Liver (tissue), 9 donors: ENCODE results near the gene AKTIP. TPM values are rescaled to one million over a fixed set of nuclear protein-coding genes. Genes with fewer than 3 reads are reported as not detected.

Source experiments
- DNase-seq: peaks from one replicate; pipeline ENCODE4 v3.0.0-alpha.2; 2017; ENCODE audit warnings: low spot score
- H3K27ac ChIP-seq, 2 donors: one replicate each; pipeline ENCODE4 v1.7.0; 2013; ENCODE audit warnings: inconsistent platforms in 2 of 2, low read length in 2 of 2, control low read depth in 1 of 2, low read depth in 1 of 2, mild to moderate bottlenecking in 1 of 2
- H3K27me3 ChIP-seq, 4 donors: one replicate each; pipeline versions ENCODE4 v1.6.1 to v1.7.0; 2013; ENCODE audit warnings: low read length in 3 of 4, inconsistent platforms in 1 of 4, mild to moderate bottlenecking in 1 of 4, moderate library complexity in 1 of 4; ENCODE audit not compliant: control insufficient read depth in 4 of 4, insufficient read depth in 4 of 4
- H3K36me3 ChIP-seq, 4 donors: one replicate each; pipeline versions ENCODE4 v1.6.1 to v1.7.0; 2013; ENCODE audit warnings: low read length in 3 of 4, mild to moderate bottlenecking in 3 of 4, low read depth in 1 of 4, moderate library complexity in 1 of 4; ENCODE audit not compliant: control insufficient read depth in 4 of 4, insufficient read depth in 3 of 4
- H3K4me1 ChIP-seq, 4 donors: one replicate each; pipeline versions ENCODE4 v1.6.1 to v1.7.0; 2013; ENCODE audit warnings: low read length in 3 of 4, mild to moderate bottlenecking in 3 of 4, moderate library complexity in 1 of 4; ENCODE audit not compliant: control insufficient read depth in 4 of 4, insufficient read depth in 4 of 4
- H3K4me3 ChIP-seq, 3 donors: one replicate each; pipeline versions ENCODE4 v1.6.1 to v1.7.0; 2013; ENCODE audit warnings: low read length in 3 of 3, control low read depth in 1 of 3, low read depth in 1 of 3, mild to moderate bottlenecking in 1 of 3
- H3K9ac ChIP-seq, 2 donors: one replicate each; pipeline ENCODE4 v1.7.0; 2013; ENCODE audit warnings: low read length in 2 of 2, mild to moderate bottlenecking in 2 of 2, moderate library complexity in 2 of 2, control low read depth in 1 of 2, low read depth in 1 of 2
- H3K9me3 ChIP-seq, 4 donors: one replicate each; pipeline versions ENCODE4 v1.6.1 to v1.7.0; 2013; ENCODE audit warnings: low read length in 3 of 4; ENCODE audit not compliant: control insufficient read depth in 4 of 4
- CTCF ChIP-seq: fragments of 150-350 bp; IDR thresholded peaks from 2 replicates; pipeline ENCODE4 v1.5.1; 2017; ENCODE audit warnings: improper control_type of control experiment, low read depth, low read length; ENCODE audit not compliant: missing input control
- EGR1 ChIP-seq, 2 donors: IDR thresholded peaks; 2 replicates each; pipeline ENCODE4 v1.6.1; 2016 to 2018; ENCODE audit warnings: antibody characterized with exemption in 2 of 2, low read depth in 2 of 2
- FOXA2 ChIP-seq: IDR thresholded peaks from 2 replicates; pipeline ENCODE4 v1.6.1; 2016; ENCODE audit warnings: antibody characterized with exemption
- GABPA ChIP-seq, 2 donors: IDR thresholded peaks in 1 of 2; conservative IDR thresholded peaks in 1 of 2; 2 replicates each; pipeline ENCODE4 v1.6.1; 2016; ENCODE audit warnings: antibody characterized with exemption in 2 of 2, mild to moderate bottlenecking in 1 of 2, moderate library complexity in 1 of 2
- HNF4G ChIP-seq: IDR thresholded peaks from 2 replicates; pipeline ENCODE4 v1.6.1; 2016; ENCODE audit warnings: antibody characterized with exemption
- JUND ChIP-seq, 2 donors: IDR thresholded peaks; 2 replicates each; pipeline ENCODE4 v1.6.1; 2016; ENCODE audit warnings: antibody characterized with exemption in 2 of 2
- MAX ChIP-seq: IDR thresholded peaks from 2 replicates; pipeline ENCODE4 v1.6.1; 2016; ENCODE audit warnings: antibody characterized with exemption
- NR2F2 ChIP-seq: IDR thresholded peaks from 2 replicates; pipeline ENCODE4 v1.6.1; 2016; ENCODE audit warnings: antibody characterized with exemption
- RAD21 ChIP-seq, 2 donors: IDR thresholded peaks; 2 replicates each; pipeline ENCODE4 v1.6.1; 2016; ENCODE audit warnings: antibody characterized with exemption in 2 of 2, mild to moderate bottlenecking in 2 of 2
- RXRA ChIP-seq, 2 donors: IDR thresholded peaks; 2 replicates each; pipeline ENCODE4 v1.6.1; 2017 to 2018; ENCODE audit warnings: antibody characterized with exemption in 2 of 2, mild to moderate bottlenecking in 1 of 2
- SP1 ChIP-seq: IDR thresholded peaks from 2 replicates; pipeline ENCODE4 v1.6.1; 2018; ENCODE audit warnings: antibody characterized with exemption, mild to moderate bottlenecking
- ZBTB33 ChIP-seq: IDR thresholded peaks from 2 replicates; pipeline ENCODE4 v1.6.1; 2016; ENCODE audit warnings: antibody characterized with exemption
- WGBS: extraction: QIAGEN DNeasy Blood & Tissue Kit; methylation state at CpG from one replicate; pipeline ENCODE4 v1.1.7; 2013; 5-methylcytosine and 5-hydroxymethylcytosine counted together
- polyA plus RNA-seq, 2 donors: library from polyadenylated mRNA; stranded (reverse) in 1 of 2; unstranded in 1 of 2; fragments of 200-250 nt in 1 of 2; fragments of >200 nt in 1 of 2; fragmentation: Nextera tagmentation in 1 of 2; extraction: Ambion mirVana in 1 of 2; gene quantifications; one replicate each; pipeline versions ENCODE4 v1.2.1 to v1.2.3, GENCODE V29; 2013 to 2015
- total RNA-seq, 2 donors: library from RNA; depleted of rRNA; stranded (reverse); fragments of >200 nt; gene quantifications; one replicate each; pipeline ENCODE4 v1.2.3, GENCODE V29; 2014
- donor health status: healthy.
- donor health status: healthy.
- donor health status: healthy.
- donor health status: healthy.
- donor health status: healthy.

AKTIP gene
- total and polyA plus RNA-seq, 4 donors, result 7.5 to 47.1 (median 20.4) TPM

GRCh38 chr16:53546988-53547391, 44.0 kb upstream of the AKTIP start:
- Histone ChIP-seq H3K9me3 (no peaks in the 10 kb centered on the region), H3K27ac (no peak overlapping the region), H3K4me1 (peaks cover 0 to 3% (median 0%) of the 10 kb centered on the region in 4 donors), H3K9ac (no peak overlapping the region), H3K36me3 (no peaks in the 10 kb centered on the region), H3K4me3 (no peak overlapping the region), H3K27me3 (no peaks in the 10 kb centered on the region)
- WGBS, result 61% methylated on average over 4 of the region's 4 CpGs
- peak; percentile 32 for TF ChIP-seq CTCF
- TF ChIP-seq MAX, result no peak
- no peak for TF ChIP-seq EGR1 (IDR thresholded peaks at IDR 0.05; ENCODE audit: low read depth in 2 of 2)
- no peak for TF ChIP-seq JUND (IDR thresholded peaks at IDR 0.05)
- TF ChIP-seq RAD21 (IDR thresholded peaks at IDR 0.05), result peak; percentile 49 to 73
- DNase-seq, result no peak

- no peak overlapping the region for H3K4me3 ChIP-seq
- H3K9ac ChIP-seq, result no peak overlapping the region
- TF ChIP-seq RXRA (IDR thresholded peaks at IDR 0.05) (no peak), SP1 (no peak), NR2F2 (no peak)
- no peak for DNase-seq
- no peaks in the 10 kb centered on the region for H3K27me3 ChIP-seq
- WGBS, result 71% methylated on average over 9 of the region's 9 CpGs
- no peak overlapping the region for H3K27ac ChIP-seq
- H3K9me3 ChIP-seq, result no peaks in the 10 kb centered on the region
- H3K36me3 ChIP-seq, result no peaks in the 10 kb centered on the region
- peaks cover 0 to 3% (median 0%) of the 10 kb centered on the region in 4 donors for H3K4me1 ChIP-seq
Measured at GRCh38 chr16:53545433-53545832, 42.4 kb upstream of the AKTIP start.

GRCh38 chr16:53542283-53542682, 39.3 kb upstream of the AKTIP start:
- Histone ChIP-seq H3K9ac (no peak overlapping the region), H3K9me3 (no peaks in the 10 kb centered on the region), H3K4me3 (no peak overlapping the region), H3K27ac (no peak overlapping the region), H3K27me3 (no peaks in the 10 kb centered on the region), H3K4me1 (no peaks in the 10 kb centered on the region), H3K36me3 (no peaks in the 10 kb centered on the region)
- TF ChIP-seq SP1 (no peak), GABPA (IDR thresholded peaks at IDR 0.05 in 1 of 2, conservative IDR thresholded peaks at IDR 0.05 in 1 of 2) (no peak), FOXA2 (no peak), RAD21 (IDR thresholded peaks at IDR 0.05) (no peak), ZBTB33 (no peak), NR2F2 (no peak), HNF4G (no peak)
- WGBS, result 68% methylated on average over 21 of the region's 21 CpGs
- no peak for DNase-seq
